ENCODE results near the gene NHSL2. TPM values are rescaled to one million over a fixed set of nuclear protein-coding genes. Genes with fewer than 3 reads are reported as not detected.

Gene NHSL2
- total RNA-seq, 1 experiment from 2014 or later: 0.07 TPM

GRCh38 chrX:72146527-72146926 is 235.9 kb downstream of the NHSL2 start:
- DNase-seq: no peak
- no peak overlapping the region for H3K9ac ChIP-seq (ENCODE audit: low read length)
- H3K4me3 ChIP-seq (ENCODE audit: low read length): no peak overlapping the region
- H3K79me2 ChIP-seq (ENCODE audit: low read length): no peaks in the 10 kb centered on the region
- ChIA-PET POLR2A (ENCODE audit: unreplicated experiment) (no interaction called here), CTCF (interaction anchor here (0.8 kb wide), 1 partner anchor 55 kb away, joined by 3 read pairs; no protein-coding TSS in a partner anchor)
- H4K20me1 ChIP-seq (ENCODE audit: low read length): no peaks in the 10 kb centered on the region
- H3K9me3 ChIP-seq (ENCODE audit: low read length): no peaks in the 10 kb centered on the region
- H3K27ac ChIP-seq (ENCODE audit: low read length): no peak overlapping the region
- H3K4me1 ChIP-seq (ENCODE audit: insufficient read depth, low read length): peaks cover 5% of the 10 kb centered on the region
- H3K4me2 ChIP-seq (ENCODE audit: low read length): no peak overlapping the region
- H3K9me2 ChIP-seq (replicated peaks; ENCODE audit: low read length): no peaks in the 10 kb centered on the region
- no peaks in the 10 kb centered on the region for H3F3A ChIP-seq (ENCODE audit: low read length, unreplicated experiment)
- no TSS peak for BruUV-seq (replicated peaks)
- no peak overlapping the region for H2AFZ ChIP-seq (ENCODE audit: low read length)
- TF ChIP-seq EZH2 (IDR thresholded peaks at IDR 0.05; ENCODE audit: low read length, unreplicated experiment) (no peak), EZH2phosphoT487 (IDR thresholded peaks at IDR 0.05; ENCODE audit: borderline replicate concordance, low read length) (no peak), CTCF (conservative IDR thresholded peaks at IDR 0.05; ENCODE audit: low read depth, low read length) (no peak)
- no peak for ATAC-seq
- intact Hi-C loops (cut with micrococcal nuclease): no loop called here
- H3K27me3 ChIP-seq (ENCODE audit: low read length): no peaks in the 10 kb centered on the region
- no peaks in the 10 kb centered on the region for H3K36me3 ChIP-seq (ENCODE audit: low read depth, low read length)

GRCh38 chrX:72158773-72159172 is 248.1 kb downstream of the NHSL2 start:
- Histone ChIP-seq H3K9me3 (ENCODE audit: low read length) (no peaks in the 10 kb centered on the region), H3K4me1 (ENCODE audit: insufficient read depth, low read length) (no peaks in the 10 kb centered on the region), H2AFZ (ENCODE audit: low read length) (no peak overlapping the region), H3K79me2 (ENCODE audit: low read length) (no peaks in the 10 kb centered on the region), H3K9me2 (replicated peaks; ENCODE audit: low read length) (no peaks in the 10 kb centered on the region), H3K36me3 (ENCODE audit: low read depth, low read length) (no peaks in the 10 kb centered on the region), H3K9ac (ENCODE audit: low read length) (no peak overlapping the region), H4K20me1 (ENCODE audit: low read length) (no peaks in the 10 kb centered on the region), H3F3A (ENCODE audit: low read length, unreplicated experiment) (no peaks in the 10 kb centered on the region), H3K27me3 (ENCODE audit: low read length) (no peaks in the 10 kb centered on the region), H3K4me2 (ENCODE audit: low read length) (no peak overlapping the region), H3K4me3 (ENCODE audit: low read length) (no peak overlapping the region), H3K27ac (ENCODE audit: low read length) (no peak overlapping the region)
- intact Hi-C loops (cut with micrococcal nuclease): no loop called here
- POLR2A ChIA-PET (ENCODE audit: unreplicated experiment): no interaction called here
- no peak for DNase-seq
- BruUV-seq (replicated peaks): no TSS peak
- no peak for TF ChIP-seq EZH2phosphoT487 (IDR thresholded peaks at IDR 0.05; ENCODE audit: borderline replicate concordance, low read length)
- no peak for TF ChIP-seq EZH2 (IDR thresholded peaks at IDR 0.05; ENCODE audit: low read length, unreplicated experiment)
- TF ChIP-seq CTCF (conservative IDR thresholded peaks at IDR 0.05; ENCODE audit: low read depth, low read length): no peak
- CTCF ChIA-PET: no interaction called here
- no peak for ATAC-seq

GRCh38 chrX:72159769-72160168 is 249.1 kb downstream of the NHSL2 start:
- Histone ChIP-seq H3K27ac (ENCODE audit: low read length) (no peak overlapping the region), H3K4me2 (ENCODE audit: low read length) (no peak overlapping the region), H3F3A (ENCODE audit: low read length, unreplicated experiment) (no peaks in the 10 kb centered on the region), H2AFZ (ENCODE audit: low read length) (no peak overlapping the region), H3K9me2 (replicated peaks; ENCODE audit: low read length) (no peaks in the 10 kb centered on the region), H3K9me3 (ENCODE audit: low read length) (no peaks in the 10 kb centered on the region), H3K4me1 (ENCODE audit: insufficient read depth, low read length) (no peaks in the 10 kb centered on the region), H3K9ac (ENCODE audit: low read length) (no peak overlapping the region), H3K27me3 (ENCODE audit: low read length) (no peaks in the 10 kb centered on the region), H3K4me3 (ENCODE audit: low read length) (no peak overlapping the region), H3K36me3 (ENCODE audit: low read depth, low read length) (no peaks in the 10 kb centered on the region), H4K20me1 (ENCODE audit: low read length) (no peaks in the 10 kb centered on the region), H3K79me2 (ENCODE audit: low read length) (no peaks in the 10 kb centered on the region)
- TF ChIP-seq CTCF (conservative IDR thresholded peaks at IDR 0.05; ENCODE audit: low read depth, low read length) (no peak), EZH2phosphoT487 (IDR thresholded peaks at IDR 0.05; ENCODE audit: borderline replicate concordance, low read length) (no peak), EZH2 (IDR thresholded peaks at IDR 0.05; ENCODE audit: low read length, unreplicated experiment) (no peak)
- no peak for DNase-seq
- ATAC-seq: no peak
- intact Hi-C loops (cut with micrococcal nuclease): no loop called here
- BruUV-seq (replicated peaks): no TSS peak
- CTCF ChIA-PET: no interaction called here
- POLR2A ChIA-PET (ENCODE audit: unreplicated experiment): no interaction called here
